Stimulated activated CD4-positive, alpha-beta T cell treated with anti-CD3 and anti-CD28 coated beads, Interleukin-15, amount 100 ng/mL, for 1 hour (primary cell): ENCODE measurements around the gene SNAP29.

ENCODE experiments used
- DNase-seq, 2 donors: peaks; one replicate each; pipeline ENCODE4 v3.0.0-alpha.2; 2020; ENCODE audit warnings: low read depth in 1 of 2, low spot score in 1 of 2

Gene SNAP29

GRCh38 chr22:20865875-20866445 lies 7.2 kb downstream of the SNAP29 start:
- DNase-seq: no peak

- no peak for DNase-seq
Measured at GRCh38 chr22:20866736-20867135, 7.9 kb downstream of the SNAP29 start.

- no peak for DNase-seq
Measured at GRCh38 chr22:20867179-20868024, 8.6 kb downstream of the SNAP29 start.

- DNase-seq: no peak
Measured at GRCh38 chr22:20868025-20868962, 9.5 kb downstream of the SNAP29 start.

- DNase-seq: no peak
Measured at GRCh38 chr22:20869234-20869633, 10.4 kb downstream of the SNAP29 start.

- DNase-seq: no peak
Measured at GRCh38 chr22:20873214-20873613, 14.4 kb downstream of the SNAP29 start.

- DNase-seq: no peak
Measured at GRCh38 chr22:20875296-20875695, 16.5 kb downstream of the SNAP29 start.

- no peak for DNase-seq
Measured at GRCh38 chr22:20877715-20878114, 18.9 kb downstream of the SNAP29 start.

GRCh38 chr22:20881231-20881630 lies 22.4 kb downstream of the SNAP29 start:
- no peak for DNase-seq

- no peak for DNase-seq
Measured at GRCh38 chr22:20881869-20882815, 23.3 kb downstream of the SNAP29 start.

GRCh38 chr22:20882855-20883254 lies 24.0 kb downstream of the SNAP29 start:
- no peak for DNase-seq

GRCh38 chr22:20884454-20884853 lies 25.6 kb downstream of the SNAP29 start:
- DNase-seq: no peak

- no peak for DNase-seq
Measured at GRCh38 chr22:20885017-20885556, 26.3 kb downstream of the SNAP29 start.

- DNase-seq: peak in 1 of 2 donors; percentile 5
Measured at GRCh38 chr22:20885557-20886323, 26.9 kb downstream of the SNAP29 start.

GRCh38 chr22:20887375-20887774 lies 28.6 kb downstream of the SNAP29 start:
- no peak for DNase-seq

- no peak for DNase-seq
Measured at GRCh38 chr22:20889025-20889704, 30.4 kb downstream of the SNAP29 start.

GRCh38 chr22:20889904-20890540 lies 31.2 kb downstream of the SNAP29 start:
- DNase-seq: no peak

- DNase-seq: no peak
Measured at GRCh38 chr22:20890975-20891374, 32.2 kb downstream of the SNAP29 start.
